ENCODE measurements around the gene RABL3. TPM values are rescaled to one million over a fixed set of nuclear protein-coding genes. Genes with fewer than 3 reads are reported as not detected.

The RABL3 gene
- total and polyA plus RNA-seq, 2 of the 13 experiments (the other 11 are each of a cell fraction or from before 2014, with no cell fraction given): 4.8 to 31.9 TPM

DNA sequence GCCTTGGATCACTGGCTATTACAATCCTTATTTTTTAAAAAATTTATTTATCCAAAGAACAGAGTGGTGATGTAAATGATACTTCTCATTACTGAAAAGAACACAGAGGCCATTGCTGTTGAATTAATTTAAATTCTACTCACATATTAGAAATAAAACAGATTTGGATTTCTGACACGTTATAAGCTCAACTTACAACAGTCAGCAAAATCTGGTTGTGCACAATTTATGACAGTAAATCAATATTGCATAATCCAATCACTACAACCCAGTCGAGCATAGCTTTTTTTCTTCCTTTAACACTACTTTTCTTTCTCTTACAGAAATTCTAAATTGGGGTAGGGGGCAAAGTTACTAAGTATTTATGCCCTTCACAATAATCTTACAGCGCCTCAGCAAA lies 43.0 kb downstream of the RABL3 start:
- Histone ChIP-seq H3K4me1 (ENCODE audit: insufficient read depth, low read length) (peaks cover 18% of the 10 kb centered on the region), H3K79me2 (ENCODE audit: insufficient read depth, low read length) (no peaks in the 10 kb centered on the region), H3K4me3 (replicated peaks in 1 of 3; ENCODE audit: insufficient read depth in 1 of 3, low read depth in 2 of 3, low read length in 3 of 3) (no peak overlapping the region), H3K27me3 (ENCODE audit: control insufficient read depth in 1 of 2, insufficient read depth in 2 of 2, low read length in 2 of 2) (no peaks in the 10 kb centered on the region), H2AFZ (ENCODE audit: low read length) (no peak overlapping the region), H4K20me1 (ENCODE audit: insufficient read depth, low read length) (no peaks in the 10 kb centered on the region), H3K36me3 (replicated peaks in 1 of 2; ENCODE audit: control insufficient read depth in 1 of 2, insufficient read depth in 2 of 2, low read length in 2 of 2) (peaks cover 0 to 20% of the 10 kb centered on the region in 2 experiments; a peak in 2 of 5 replicates), H3K9ac (ENCODE audit: insufficient read depth, low read depth, low read length) (no peak overlapping the region), H3K27ac (ENCODE audit: extremely low read length, insufficient read depth, low read length) (no peak overlapping the region), H3K4me2 (ENCODE audit: low read depth, low read length) (no peak overlapping the region), H3K9me3 (ENCODE audit: low read length) (no peaks in the 10 kb centered on the region)
- in situ Hi-C loops (cut with HindIII; ENCODE audit: extremely low pct_ligation_motif_present, low pct_unique_long_range_greater_than_20kb) (no loop called here), intact Hi-C loops (cut with micrococcal nuclease; ENCODE audit: unreplicated experiment) (no loop called here)
- ChIA-PET CTCF (ENCODE audit: low intra/inter-chr PET ratio, low total read pairs) (no interaction called here), POLR2A (no interaction called here)
- no TSS peak for BruUV-seq (replicated peaks)
- no peak for FAIRE-seq
- 92% methylated on average over 3 of the region's 3 CpGs for WGBS (ENCODE audit: low lambda C conversion rate)
- no peak for DNase-seq (ENCODE audit: low spot score)
- no peak for ATAC-seq
- TF ChIP-seq SETDB1 (CRISPR knock-in tag; IDR thresholded peaks at IDR 0.05; ENCODE audit: borderline replicate concordance) (no peak), KDM4B (CRISPR knock-in tag; IDR thresholded peaks at IDR 0.05) (no peak), E2F5 (CRISPR knock-in tag; conservative IDR thresholded peaks at IDR 0.05) (no peak), MAFK (conservative IDR thresholded peaks at IDR 0.05 in 1 of 2, IDR thresholded peaks at IDR 0.05 in 1 of 2; ENCODE audit: low read length in 2 of 2) (peak; percentile 71 to 82), MAFF (IDR thresholded peaks at IDR 0.05; ENCODE audit: low read depth, low read length) (peak; percentile 67), SRY (CRISPR knock-in tag; IDR thresholded peaks at IDR 0.05) (no peak)

DNA sequence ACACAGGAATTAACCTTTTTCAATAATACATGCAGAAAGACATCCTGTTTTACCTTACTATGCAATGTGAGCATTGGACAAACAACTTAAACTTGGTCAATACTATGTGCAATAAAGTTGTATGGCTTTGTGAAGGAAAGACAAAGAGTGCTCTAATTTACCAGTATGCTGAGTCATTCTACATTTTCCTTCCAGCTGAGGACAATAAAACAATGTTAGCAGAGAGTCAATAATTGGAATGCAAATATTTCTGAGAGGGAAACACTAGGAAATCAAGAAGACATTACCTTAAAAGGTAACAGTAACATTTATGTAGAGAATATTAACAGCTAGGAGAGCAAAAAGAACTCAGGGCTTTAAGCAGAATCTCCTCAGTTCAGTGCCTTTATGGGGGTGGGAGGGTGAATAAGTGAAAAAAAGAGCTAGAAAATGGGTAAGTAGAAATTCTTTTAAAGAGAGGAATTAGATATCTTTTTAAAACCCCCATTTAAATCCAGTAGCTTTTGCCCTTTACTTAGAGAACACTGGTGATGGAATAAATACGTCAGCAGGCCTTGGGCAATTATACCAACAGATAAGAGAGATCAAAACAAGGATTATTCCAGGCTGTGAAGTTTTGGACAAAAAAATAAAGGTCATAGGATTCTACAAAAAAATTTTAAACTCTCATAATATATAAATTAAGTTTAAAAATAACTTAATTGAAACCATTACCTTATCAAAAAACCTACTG lies 48.7 kb downstream of the RABL3 start:
- POLR2A ChIA-PET: interaction anchor here (1.0 to 5.7 kb wide), 2 partner anchors 11 to 15 kb away, joined by 10 to 33 read pairs; partner anchors contain the start of gene HGD
- H3K4me1 ChIP-seq (ENCODE audit: insufficient read depth, low read length): peaks cover 47% of the 10 kb centered on the region
- H3K27ac ChIP-seq (ENCODE audit: extremely low read length, insufficient read depth, low read length): peak overlapping the region; percentile 67
- peak; percentile 86 for ATAC-seq
- peak; percentile 56 for FAIRE-seq
- no peak overlapping the region; the same call in 1 of the 2 replicates for H3K9ac ChIP-seq (ENCODE audit: insufficient read depth, low read depth, low read length)
- H2AFZ ChIP-seq (ENCODE audit: low read length): no peak overlapping the region
- WGBS (ENCODE audit: low lambda C conversion rate): 86% methylated on average over 1 of the region's 1 CpG
- no peaks in the 10 kb centered on the region for H3K79me2 ChIP-seq (ENCODE audit: insufficient read depth, low read length)
- peak overlapping the region; percentile 34 for H3K4me2 ChIP-seq (ENCODE audit: low read depth, low read length)
- CTCF ChIA-PET (ENCODE audit: low intra/inter-chr PET ratio, low total read pairs): no interaction called here
- no peaks in the 10 kb centered on the region for H3K9me3 ChIP-seq (ENCODE audit: low read length)
- in situ Hi-C loops (cut with HindIII; ENCODE audit: extremely low pct_ligation_motif_present, low pct_unique_long_range_greater_than_20kb): no loop called here
- BruUV-seq (replicated peaks): no TSS peak
- H3K27me3 ChIP-seq (ENCODE audit: control insufficient read depth in 1 of 2, insufficient read depth in 2 of 2, low read length in 2 of 2): no peaks in the 10 kb centered on the region
- no peaks in the 10 kb centered on the region for H4K20me1 ChIP-seq (ENCODE audit: insufficient read depth, low read length)
- DNase-seq (ENCODE audit: low spot score): peak; percentile 86
- no peak overlapping the region for H3K4me3 ChIP-seq (replicated peaks in 1 of 3; ENCODE audit: insufficient read depth in 1 of 3, low read depth in 2 of 3, low read length in 3 of 3)
- intact Hi-C loops (cut with micrococcal nuclease; ENCODE audit: unreplicated experiment): loop anchor here (1.0 to 2.0 kb wide), 2 partner anchors 11 to 15 kb away; partner anchors contain the start of gene HGD
- peaks cover 0 to 14% of the 10 kb centered on the region in 2 experiments; a peak in 1 of 5 replicates for H3K36me3 ChIP-seq (replicated peaks in 1 of 2; ENCODE audit: control insufficient read depth in 1 of 2, insufficient read depth in 2 of 2, low read length in 2 of 2)
- TF ChIP-seq NFYC (CRISPR knock-in tag; IDR thresholded peaks at IDR 0.05): no peak
- TF ChIP-seq NFE2 (CRISPR knock-in tag; IDR thresholded peaks at IDR 0.05): peak; percentile 92
- TF ChIP-seq RARA (CRISPR knock-in tag; IDR thresholded peaks at IDR 0.05): peak; percentile 27; the same call in 1 of the 2 replicates
- TF ChIP-seq ZNF589 (CRISPR knock-in tag; conservative IDR thresholded peaks at IDR 0.05): no peak
- TF ChIP-seq MED1 (CRISPR knock-in tag; IDR thresholded peaks at IDR 0.05): peak; percentile 50
- peak; percentile 94 for TF ChIP-seq SOX5 (CRISPR knock-in tag; IDR thresholded peaks at IDR 0.05; ENCODE audit: borderline replicate concordance)
- 0 out of 4 replicates have a peak, but pooled peaks of 1 of the 2 experiments have one; percentile 16 for TF ChIP-seq KLF16 (CRISPR knock-in tag; IDR thresholded peaks at IDR 0.05)
- no peak for TF ChIP-seq HOXA7 (CRISPR knock-in tag; IDR thresholded peaks at IDR 0.05)
- TF ChIP-seq FOXA1 (IDR thresholded peaks at IDR 0.05): no peak
- TF ChIP-seq FOXA1 (CRISPR knock-in tag; IDR thresholded peaks at IDR 0.05): 0 out of 2 replicates have a peak, but pooled peaks have one; percentile 25
- TF ChIP-seq EP300 (IDR thresholded peaks at IDR 0.05; ENCODE audit: low read depth in 2 of 2, low read length in 2 of 2): peak in 1 of 2 experiments; percentile 74; a peak in 2 of 4 replicates
- peak; percentile 62; the same call in 1 of the 2 replicates for TF ChIP-seq EP300 (CRISPR knock-in tag; IDR thresholded peaks at IDR 0.05; ENCODE audit: borderline replicate concordance)

Measured in HepG2 (cell line).